LNCAP (cell line): ENCODE results near the gene DIPK1B.

Experiments used
- TF ChIP-seq, protein P1 (sequence below): fragments of 450-650 bp; IDR thresholded peaks from 2 replicates; pipeline ENCODE4 v1.5.1; 2017; ENCODE audit warnings: mild to moderate bottlenecking

The DIPK1B gene

DNA sequence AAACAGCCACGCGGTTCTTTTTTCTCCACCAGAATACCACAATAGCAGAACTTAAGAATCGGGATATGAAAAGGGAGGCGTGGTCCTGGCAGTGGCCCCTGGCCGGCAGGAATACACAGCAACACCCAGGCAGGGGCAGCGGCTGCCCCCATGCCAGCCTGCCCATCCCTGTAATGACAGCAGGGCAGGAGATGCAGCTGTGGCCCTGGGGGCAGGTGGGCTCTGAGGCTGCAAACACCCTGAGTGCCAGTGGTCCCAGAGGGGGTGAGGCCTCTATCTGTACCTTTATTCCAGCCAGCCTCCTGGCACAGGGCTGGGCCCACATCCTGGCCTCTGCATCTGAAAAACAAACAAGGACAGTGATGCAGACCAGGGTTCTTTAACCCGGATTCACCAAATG is 12.4 kb downstream of the DIPK1B start:
- TF ChIP-seq, protein P1, sequence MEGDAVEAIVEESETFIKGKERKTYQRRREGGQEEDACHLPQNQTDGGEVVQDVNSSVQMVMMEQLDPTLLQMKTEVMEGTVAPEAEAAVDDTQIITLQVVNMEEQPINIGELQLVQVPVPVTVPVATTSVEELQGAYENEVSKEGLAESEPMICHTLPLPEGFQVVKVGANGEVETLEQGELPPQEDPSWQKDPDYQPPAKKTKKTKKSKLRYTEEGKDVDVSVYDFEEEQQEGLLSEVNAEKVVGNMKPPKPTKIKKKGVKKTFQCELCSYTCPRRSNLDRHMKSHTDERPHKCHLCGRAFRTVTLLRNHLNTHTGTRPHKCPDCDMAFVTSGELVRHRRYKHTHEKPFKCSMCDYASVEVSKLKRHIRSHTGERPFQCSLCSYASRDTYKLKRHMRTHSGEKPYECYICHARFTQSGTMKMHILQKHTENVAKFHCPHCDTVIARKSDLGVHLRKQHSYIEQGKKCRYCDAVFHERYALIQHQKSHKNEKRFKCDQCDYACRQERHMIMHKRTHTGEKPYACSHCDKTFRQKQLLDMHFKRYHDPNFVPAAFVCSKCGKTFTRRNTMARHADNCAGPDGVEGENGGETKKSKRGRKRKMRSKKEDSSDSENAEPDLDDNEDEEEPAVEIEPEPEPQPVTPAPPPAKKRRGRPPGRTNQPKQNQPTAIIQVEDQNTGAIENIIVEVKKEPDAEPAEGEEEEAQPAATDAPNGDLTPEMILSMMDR: no peak

- TF ChIP-seq, protein P1: no peak
Observed at GRCh38 chr9:136725612-136726011, 13.2 kb downstream of the DIPK1B start.

DNA sequence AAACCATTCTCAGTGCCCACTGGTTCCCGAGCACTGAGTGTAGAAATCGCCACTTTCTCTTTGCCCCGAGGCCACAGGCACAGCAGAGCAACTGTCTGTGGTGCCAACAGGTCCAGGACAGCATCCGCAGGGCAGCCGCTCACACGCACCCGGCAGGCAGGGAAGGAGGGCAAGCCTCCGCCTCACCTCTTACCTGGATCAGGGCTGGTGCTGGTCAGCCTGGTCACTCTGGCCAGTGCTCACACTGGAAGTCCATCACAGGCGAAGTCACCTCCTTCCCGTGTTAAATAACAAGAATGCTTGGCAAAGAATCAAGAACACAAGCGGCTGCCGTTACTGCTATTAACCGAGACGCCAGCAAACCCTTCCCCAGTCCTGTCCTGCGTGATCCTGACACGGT is 13.7 kb downstream of the DIPK1B start:
- TF ChIP-seq, protein P1: no peak

GRCh38 chr9:136726631-136727191 is 14.3 kb downstream of the DIPK1B start:
- TF ChIP-seq, protein P1: peak; percentile 69

GRCh38 chr9:136728080-136728547 is 15.7 kb downstream of the DIPK1B start:
- TF ChIP-seq, protein P1: peak; percentile 97

GRCh38 chr9:136728548-136729123 is 16.3 kb downstream of the DIPK1B start:
- TF ChIP-seq, protein P1: no peak

DNA sequence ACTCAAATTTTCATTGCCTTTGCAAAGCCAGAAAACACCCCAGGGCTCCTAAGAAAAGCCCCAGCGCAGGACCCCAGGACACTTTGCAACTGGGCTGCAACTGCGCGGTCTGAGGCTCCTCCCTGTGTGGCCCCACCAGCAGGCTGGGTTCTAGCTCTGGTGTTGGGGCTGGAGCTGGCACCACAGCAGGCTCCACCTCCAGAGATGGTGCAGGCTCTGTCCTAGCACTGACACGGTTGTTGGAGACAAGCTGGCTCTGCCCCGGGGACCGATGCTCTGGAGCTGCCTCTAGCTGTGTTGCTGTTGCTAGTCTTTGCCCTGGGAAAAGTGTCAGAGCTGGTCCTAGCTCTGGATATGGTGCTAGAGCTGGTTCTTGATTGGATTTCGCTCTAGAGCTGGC is 16.8 kb downstream of the DIPK1B start:
- TF ChIP-seq, protein P1: no peak
